ENCODE measurements around the gene SLC15A4.

SLC15A4 gene

DNA sequence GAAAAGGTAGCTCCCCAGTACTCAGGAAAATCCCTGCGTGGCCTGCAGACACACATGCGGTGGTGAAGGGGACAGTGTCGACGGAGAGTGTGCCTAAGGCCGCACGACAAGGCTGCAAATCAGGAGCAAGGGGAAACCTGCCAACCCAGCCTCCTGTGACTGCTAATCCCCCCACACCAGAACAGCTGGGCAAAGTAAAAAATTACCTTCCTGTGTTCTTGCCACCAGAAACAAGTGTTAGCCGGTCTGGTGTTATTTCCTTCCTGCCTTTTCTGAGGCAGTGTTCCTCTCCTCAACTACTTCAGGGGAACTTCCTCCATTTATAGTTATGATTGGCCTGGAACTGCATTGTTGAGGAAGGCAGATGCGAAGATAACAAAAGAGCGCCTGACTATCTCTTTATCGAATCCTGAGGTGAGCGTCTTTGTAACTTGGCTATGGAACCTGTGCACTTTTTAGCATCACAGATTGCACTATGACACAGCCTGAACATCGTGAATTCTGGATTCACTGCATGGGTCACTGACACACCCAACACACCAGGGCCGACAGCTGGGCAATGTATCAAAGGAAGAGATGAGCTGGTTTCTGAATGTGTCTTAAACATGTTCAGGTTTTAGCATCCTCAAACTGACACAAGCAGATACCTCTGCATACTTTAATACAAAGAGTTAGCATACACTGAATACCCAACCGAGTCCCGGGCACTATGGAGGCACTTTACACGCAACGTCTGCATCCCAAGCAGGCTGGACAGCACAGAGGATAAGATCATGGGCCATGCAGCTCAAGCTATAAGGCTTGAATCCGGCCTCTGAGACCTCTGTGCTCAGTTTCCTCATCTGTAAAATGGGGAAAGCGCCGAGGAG lies 28.9 kb downstream of the SLC15A4 start:
- no peak for DNase-seq (ENCODE audit: low spot score)

DNA sequence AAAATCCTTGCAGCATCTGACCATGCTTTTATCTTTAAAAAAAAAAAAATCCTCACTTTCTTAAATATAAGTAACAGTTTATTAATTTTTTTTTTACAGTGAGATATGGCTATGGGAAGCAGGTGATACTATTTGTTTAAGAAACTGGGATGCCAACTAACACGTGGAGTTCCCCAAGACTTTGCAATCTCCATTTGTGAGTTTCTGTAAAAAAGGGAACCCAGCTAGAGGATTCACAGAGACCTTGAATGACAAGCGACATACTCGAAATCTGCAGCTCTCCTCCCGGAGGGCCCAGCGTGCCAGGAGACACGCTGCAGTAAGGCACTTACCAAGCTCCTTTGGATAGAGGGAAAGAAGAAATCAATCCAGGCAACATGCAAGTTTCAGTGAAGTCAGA lies 30.1 kb downstream of the SLC15A4 start:
- DNase-seq (ENCODE audit: low spot score): no peak

DNA sequence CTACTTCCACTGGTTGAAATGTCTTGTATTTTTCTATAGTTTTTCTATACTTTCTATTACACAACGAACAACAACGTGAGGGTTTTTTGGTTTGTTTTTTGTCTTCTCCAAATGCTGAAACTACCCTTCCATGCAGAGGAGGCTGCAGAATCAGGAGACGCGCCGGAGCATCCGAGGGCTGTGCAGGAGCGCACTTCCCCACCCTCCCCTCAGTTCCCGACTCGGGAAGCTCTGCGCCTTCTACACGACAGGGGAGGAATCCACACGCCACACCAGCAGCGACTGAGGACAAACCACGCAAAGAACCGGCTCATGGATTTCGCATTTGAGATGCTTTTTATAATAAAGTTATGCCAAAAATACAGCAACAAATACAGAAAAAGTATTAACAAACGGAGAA lies 30.9 kb downstream of the SLC15A4 start:
- no peak for DNase-seq (ENCODE audit: low spot score)

DNA sequence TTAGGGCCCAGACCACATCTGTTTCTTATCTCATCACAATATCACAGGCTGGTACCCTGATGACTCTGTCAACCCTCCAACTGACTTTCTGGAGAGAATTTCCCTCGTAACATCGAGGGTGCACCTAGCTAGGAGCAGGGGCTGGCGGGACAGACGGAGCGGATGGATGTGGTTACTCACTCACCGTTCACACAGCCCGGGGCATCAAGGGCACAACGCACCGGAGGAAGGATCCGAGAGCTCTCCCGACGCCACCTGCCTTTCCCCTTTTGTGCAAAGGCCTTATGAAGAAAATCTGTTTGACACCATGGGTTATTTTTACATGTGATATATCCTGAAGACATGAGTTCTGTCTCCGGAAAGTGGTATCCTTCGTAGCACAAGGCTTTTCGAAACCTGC lies 31.4 kb downstream of the SLC15A4 start:
- DNase-seq (ENCODE audit: low spot score): no peak

DNA sequence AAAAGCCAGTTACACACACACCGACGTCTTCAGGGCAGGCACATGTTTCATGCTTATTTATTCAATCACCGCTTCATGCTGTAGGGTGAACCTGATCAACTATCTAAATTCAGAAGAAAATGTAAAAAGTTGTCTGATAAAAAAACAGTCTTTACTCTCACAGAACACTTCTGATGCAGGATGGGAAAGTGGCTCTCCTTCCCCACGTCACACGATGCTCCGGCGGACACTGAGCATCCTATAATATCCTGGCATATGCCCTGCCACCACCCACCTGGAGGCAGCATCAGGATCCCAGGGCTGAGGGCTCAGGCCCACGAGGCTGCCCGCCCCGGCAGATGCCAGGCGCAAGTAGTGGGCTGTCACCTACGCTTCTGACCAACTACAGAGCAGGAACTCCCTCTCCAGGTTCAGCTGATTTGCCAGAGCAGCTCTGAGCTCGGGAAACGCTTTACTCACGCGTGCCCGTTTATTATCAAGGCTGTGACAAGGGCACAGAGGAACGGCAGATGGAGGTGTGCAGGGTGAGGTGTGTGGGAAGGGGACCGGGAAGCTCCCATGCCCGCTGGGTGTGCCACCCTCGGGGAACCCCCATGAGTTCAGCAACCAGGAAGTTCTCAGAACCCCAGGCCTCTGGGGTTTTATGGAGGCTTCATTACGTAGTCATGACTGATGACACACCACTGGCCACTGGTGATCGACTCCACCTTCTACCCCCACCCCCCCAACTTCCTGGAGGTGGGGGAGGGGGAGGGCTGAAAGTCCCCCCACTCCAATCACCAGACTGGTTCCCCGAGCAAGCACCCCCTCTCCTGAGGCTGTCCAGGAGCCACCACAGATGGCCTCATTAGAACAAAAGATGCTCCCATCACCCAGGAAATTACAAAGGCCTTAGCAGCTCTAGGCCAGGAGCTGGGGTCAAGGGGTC lies 32.1 kb downstream of the SLC15A4 start:
- no peak for DNase-seq (ENCODE audit: low spot score)

DNA sequence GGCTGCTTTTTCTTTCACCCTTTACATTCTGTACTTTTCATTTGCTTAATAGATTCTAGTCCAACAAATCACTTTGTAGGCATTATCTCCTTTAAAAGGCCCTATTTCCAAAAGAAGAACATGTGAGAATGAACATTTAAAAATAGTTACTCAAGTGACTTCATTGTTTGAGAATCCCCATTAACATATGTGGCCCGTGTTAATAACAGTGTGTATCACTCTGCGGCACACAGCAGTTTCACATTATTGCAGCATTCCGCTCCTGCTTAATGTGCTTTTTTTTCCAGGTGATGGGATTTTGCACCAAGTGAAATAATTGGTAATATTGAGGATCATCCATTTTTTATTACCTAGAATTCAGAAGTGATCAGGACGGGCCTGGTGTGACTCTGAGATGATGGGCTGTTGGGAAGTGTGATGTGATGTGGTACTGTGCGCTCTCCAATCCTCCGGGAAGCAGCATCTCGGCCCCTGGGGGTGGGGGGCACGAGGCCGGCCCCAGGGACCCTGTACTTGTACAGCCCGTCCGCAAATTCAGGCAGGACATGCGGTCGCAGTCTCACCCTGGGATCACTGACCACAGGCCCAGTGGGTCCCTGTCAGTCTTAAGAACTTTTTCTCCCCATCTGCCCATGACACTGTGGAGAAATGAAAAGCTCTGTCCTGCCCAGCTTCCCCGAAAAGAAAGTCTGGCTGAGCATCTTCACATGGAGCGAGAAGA lies 32.9 kb downstream of the SLC15A4 start:
- no peak for DNase-seq (ENCODE audit: low spot score)

DNA sequence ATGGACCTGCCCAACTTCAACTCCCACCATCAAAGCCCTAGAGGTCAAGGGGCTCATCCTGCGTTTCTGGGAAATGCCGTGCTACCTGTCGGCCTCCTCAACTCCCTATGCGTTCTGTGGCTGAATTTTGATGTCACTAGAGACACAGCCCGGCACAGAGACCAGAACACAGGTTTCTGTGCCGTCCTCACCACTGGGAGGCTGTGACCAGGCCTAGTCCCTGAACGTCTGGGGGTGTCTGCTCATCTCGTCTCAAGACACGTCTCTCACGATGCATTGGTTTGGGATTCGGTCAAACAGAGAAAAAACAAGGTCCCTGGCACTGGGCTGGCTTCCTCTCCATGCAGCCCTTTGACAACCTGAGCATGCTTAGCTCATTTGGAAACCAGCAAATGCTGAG lies 33.5 kb downstream of the SLC15A4 start:
- no peak for DNase-seq (ENCODE audit: low spot score)

DNA sequence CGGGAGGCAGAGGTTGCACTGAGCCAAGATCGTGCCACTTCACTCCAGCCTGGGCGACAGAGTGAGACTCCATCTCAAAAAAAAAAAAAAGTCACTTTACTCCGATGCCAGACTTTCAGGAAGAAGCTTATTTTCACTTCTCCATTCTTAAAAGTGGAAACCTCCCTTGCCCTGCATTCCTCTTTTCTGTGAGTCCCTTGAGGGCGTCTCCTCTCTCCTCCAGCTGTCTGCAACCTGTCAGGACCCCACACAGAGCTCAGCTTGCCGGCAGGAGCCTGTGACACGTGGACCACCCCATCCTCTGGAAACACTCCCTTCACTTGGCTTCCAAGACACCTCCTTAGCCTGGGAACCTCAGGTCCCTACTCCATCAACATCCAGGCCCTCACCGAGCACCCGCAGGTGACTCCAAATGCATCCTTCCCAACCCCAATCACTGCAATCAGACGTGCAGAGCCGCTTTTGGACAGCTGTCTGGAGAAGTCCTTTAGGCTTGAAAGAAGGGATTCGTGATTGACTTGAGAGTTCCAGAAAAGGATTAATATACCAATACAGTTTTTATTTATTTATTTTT lies 34.3 kb downstream of the SLC15A4 start:
- no peak for DNase-seq (ENCODE audit: low spot score)

DNA sequence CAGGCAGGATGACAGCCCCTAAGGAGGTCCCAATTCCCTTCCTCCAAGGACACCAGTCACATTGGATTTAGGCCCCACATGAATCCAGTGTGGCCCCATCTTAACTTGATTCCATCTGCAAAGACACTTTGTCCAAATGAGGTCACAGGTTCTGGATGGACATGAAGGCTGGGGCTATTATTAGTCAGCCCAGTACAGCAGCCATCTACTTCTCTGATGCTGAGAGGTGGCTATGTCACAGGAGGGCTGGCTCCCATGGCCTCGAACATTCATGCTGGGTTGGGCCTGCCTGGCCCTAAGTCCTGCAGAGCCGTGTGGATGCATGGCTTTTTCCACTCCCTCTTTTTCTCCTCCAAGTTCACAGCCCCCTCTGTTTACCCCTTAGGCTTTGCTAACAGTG lies 35.9 kb downstream of the SLC15A4 start:
- DNase-seq (ENCODE audit: low spot score): no peak

DNA sequence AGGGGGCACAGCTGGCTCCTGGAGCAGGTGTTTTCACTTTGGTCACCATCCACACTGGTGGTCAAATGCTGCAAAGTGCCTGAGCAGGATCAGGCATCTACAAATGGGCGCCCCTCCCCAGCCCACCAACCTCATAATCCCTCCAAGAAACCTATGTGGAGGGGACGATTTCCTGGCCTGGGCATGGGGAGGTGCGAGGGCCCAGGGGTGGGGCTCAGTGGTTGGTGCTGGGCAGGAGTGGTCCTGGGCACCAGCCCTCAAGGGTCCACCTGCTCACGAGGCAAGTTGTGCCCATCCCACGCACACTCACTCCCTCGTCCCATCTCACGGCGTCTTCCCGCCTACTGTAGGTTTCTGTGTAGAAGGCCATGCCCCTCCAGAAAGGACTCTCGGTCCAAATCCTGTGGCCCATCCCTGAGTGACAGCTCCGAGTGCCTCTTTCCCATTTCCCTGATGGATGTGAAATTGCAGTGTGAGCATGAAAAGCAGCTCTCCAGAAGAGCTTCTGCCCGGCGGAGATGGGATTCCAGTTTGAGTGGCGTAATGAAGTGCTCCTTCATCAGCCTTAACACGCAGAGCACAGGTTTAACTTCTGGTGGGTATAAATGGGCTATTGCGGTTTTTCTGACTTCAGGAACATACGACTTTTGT lies 36.9 kb downstream of the SLC15A4 start:
- no peak for DNase-seq (ENCODE audit: low spot score)

DNA sequence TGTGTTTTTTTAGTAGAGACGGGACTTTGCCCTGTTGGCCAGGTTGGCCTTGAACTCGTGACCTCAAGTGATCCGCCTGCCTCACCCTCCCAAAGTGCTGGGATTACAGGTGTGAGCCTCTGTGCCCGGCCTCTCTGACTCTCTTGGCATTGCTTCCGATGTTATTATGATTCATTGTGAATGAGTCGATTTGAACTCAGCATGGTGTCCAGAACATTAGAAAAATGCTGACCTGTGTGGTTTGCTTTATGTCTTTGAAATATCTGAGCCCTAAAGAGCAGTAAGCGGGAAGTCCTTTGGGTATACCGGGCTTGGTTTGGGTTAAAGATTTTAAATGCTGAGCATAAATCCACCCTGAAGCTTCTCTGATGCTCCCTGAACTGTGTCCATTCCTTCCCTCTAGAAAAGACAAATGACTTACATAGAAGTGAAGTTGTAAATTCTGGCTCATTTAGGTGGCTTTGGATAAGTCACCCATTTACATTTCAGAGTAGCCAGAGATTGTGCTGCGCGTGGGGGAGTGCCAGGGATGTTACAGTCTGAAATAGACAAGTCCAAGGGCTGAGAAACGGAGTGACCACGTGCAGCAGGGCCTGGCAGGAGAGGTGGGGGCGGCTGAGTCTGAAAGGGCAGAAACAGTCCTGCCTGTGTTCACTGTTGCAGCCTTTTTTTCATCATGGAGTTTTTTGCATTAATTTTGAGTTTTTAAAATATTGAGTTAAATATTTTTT lies 39.6 kb downstream of the SLC15A4 start:
- no peak for DNase-seq (ENCODE audit: low spot score)

DNA sequence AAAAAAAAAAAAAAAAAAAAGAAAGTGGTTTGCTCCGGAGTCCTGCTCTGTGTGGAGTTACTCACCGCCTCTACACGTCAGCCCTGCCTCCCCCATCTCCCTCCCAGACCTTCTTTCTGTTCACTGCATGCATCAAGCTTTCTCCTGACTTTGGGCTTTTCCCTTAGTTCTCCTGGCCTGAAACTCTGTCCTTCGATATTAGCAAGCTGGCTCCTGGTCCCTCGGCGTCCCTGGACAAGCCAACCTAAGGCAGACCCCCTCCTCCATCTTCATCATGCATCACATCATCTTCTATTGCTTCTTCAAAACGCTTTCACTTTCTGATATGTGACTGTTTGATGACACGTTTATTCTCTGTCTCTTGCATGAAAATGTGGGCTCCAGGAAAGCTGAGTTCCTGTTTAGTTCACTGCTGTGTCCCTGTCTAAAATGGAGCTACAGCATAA lies 40.6 kb downstream of the SLC15A4 start:
- DNase-seq (ENCODE audit: low spot score): no peak

DNA sequence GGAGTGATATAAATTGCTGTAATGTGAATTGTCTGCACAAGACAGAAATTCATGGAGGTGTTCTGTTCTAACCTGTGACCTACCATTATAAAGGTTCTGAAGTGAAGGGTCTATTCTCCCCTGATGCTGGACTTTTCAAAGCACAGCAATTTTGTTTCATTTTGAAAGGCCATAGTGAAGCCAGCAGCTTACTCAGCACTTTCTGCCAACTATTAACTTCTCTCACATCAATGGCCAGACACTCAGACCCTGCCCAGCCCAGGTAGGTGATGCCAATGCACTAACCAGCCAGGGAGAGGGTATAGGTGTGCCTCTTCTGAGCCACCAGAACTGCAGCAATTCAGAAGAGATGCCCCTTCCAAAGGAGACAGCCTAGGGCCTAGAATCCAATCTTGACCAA lies 43.9 kb downstream of the SLC15A4 start:
- no peak for DNase-seq (ENCODE audit: low spot score)

DNA sequence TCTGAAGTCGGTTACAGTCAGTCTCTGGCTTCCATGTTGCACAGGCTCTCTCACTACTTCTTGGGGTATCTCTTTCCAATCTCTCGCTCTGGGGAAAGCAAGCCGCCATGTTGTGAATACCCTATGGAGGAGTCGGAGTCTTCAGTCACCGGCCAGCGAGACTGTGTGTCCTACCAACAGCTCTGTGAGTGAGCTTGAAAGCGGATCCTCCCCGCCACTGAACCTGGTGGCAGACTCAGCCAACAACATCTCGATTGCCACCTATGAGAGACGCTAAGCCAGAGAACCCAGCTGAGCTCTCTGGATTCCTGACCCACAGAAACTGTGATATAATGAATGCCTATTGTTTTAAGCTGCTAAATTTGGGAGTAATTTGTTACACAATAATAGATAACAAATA lies 51.5 kb downstream of the SLC15A4 start:
- no peak for DNase-seq (ENCODE audit: low spot score)

DNA sequence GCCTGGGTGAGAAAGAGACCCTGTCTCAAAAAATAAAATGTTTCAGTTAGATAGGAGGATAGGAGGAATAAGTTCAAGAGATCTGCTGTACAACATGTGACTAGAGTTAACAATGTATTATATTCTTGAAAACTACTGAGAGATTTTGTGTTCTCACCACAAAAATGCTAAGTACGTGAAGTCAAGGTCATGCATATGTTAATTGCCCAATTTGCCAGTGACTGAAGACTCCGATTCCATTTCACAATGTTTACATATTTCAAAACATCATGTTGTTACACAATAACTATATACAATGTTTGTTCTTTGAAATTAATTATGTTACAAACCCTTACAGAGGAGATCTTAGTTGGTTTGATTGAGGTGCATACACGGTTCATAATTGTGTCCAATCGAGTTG lies 52.1 kb downstream of the SLC15A4 start:
- no peak for DNase-seq (ENCODE audit: low spot score)

DNA sequence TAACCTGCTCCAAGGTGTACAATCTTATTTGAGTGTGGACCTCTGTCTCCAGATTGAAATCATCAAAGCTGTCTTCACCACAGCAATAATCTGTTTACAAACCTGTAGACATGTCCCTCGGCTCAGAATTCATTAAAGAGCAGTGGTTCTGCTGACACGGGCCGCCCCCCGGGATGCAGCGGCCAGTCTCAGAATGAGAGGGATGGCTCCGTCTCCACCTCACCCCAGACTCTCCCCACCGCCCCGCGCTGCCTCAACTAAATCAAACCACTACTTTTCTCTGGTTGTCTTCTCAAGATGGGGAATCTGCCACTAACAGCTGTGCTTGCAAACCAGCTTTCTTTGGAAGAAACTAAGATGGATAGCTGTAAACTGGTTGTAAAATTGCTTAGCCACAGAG lies 56.2 kb downstream of the SLC15A4 start:
- no peak for DNase-seq (ENCODE audit: low spot score)

DNA sequence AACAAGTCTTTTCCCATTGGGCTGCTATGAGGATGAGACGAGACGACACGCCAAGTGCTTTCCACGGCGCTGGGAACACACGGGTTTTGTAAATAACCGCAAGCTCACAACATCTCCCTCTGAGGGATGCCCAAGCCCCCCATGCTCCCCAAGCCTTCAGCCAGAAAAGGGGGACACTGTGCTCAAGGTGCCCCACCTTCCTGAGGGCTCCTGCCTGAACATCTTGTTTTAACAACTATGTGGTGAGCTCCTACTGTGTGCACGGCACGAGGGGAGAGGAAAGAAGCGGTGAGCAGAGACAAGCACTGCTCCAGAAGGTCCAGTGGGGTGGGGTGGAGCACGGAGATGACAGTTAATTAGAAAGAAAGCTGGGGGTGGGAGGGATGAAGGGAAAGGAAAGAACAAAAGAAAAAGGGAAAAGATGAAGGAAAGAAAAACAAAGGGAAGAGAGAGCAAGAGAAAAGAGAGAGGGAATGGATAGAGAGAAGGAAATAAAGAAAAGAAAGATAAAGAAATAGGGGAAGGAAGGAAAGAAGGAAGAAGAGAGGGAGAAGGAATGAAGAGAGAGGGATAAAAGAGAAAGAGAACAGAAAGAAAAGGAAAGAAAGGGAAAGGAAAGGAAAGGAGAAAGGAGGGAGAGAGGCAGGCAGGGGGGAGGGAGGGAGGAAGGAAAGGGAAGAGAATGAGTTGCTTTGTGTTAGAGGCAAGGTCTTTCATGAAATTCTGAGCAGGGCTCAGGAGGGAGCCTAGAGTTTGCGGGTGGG lies 56.8 kb downstream of the SLC15A4 start:
- DNase-seq (ENCODE audit: low spot score): no peak

DNA sequence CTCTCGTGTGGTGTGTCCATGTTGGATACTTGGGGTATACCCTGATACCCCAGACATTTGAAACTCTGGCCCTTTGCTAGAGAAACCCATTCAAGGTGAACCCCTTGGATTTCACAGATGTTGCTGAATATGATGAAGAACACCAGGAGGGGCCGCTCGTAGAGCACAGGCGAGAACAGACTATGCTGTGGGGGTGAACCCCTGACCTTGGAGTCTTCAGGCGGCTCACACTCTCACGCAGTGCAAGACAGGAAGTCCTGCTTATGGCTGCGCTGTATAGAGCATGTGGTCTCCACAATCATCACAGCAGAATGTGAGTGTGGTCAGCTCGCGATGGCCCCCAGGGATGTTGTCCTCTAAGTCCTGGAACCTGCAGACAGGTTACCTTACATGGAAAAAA lies 60.4 kb downstream of the SLC15A4 start:
- peak; percentile 35 for DNase-seq (ENCODE audit: low spot score)

DNA sequence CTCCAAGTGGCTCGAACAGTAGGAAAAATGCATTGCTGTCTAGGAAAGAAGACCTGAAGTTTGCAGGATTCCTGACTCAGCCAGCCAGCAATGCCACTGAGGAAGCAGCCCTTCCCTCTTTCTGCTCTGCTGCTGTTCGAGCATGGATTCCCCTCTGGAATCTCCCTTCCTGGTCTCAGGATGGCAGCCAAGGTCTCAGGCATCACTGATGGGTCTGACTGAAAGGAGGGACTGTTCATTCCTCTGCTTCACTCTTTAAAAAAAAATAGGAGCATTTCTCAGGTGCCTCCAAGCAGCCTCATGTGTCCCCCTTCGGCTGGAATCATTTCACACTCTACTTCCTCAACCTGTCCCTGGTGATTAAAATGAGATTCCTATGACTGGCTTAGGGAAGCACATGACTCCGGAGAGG lies 62.4 kb downstream of the SLC15A4 start:
- no peak for DNase-seq (ENCODE audit: low spot score)

DNA sequence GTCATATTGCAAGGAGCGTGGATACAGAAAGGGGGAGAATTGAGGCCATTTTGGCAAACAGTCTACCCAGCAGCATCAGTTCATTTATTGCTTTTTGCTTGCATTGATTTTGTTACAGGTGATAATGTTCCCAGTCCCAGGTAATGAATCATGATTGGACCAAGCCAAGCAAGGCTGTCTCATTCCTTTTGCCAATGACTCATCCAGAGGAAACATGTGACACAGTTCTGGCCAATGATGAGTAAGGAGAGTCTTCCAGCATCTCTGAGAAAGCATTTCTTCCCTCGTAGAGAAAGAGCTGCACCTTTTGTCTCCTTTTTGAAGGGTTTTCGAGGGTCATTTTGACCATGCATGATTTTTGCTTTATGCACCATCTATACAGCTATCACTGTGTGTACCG lies 68.2 kb downstream of the SLC15A4 start:
- DNase-seq (ENCODE audit: low spot score): no peak
